Measurements from ENCODE around the gene CCDC183.
"Not testable (repeated sequence)": the region's sequence is repeated elsewhere in the genome, so short reads cannot be mapped to it uniquely, and the experiment has no call there.

Gene CCDC183

GRCh38 chr9:136803009-136803550, 6.9 kb downstream of the CCDC183 start:
- not testable (repeated sequence) for DNase-seq

- no peak for DNase-seq
These were observed 7.7 kb downstream of the CCDC183 start for GRCh38 chr9:136803551-136804508.

- DNase-seq: no peak
These were observed 8.5 kb downstream of the CCDC183 start for GRCh38 chr9:136804509-136805206.

GRCh38 chr9:136805207-136805740, 9.1 kb downstream of the CCDC183 start:
- no peak for DNase-seq

GRCh38 chr9:136806067-136806466, 9.9 kb downstream of the CCDC183 start:
- DNase-seq: no peak

- DNase-seq: no peak
These were observed 10.6 kb downstream of the CCDC183 start for GRCh38 chr9:136806631-136807201.

- peak; percentile 74 to 79 for DNase-seq
These were observed 11.3 kb downstream of the CCDC183 start, which contains the start of gene RABL6 for GRCh38 chr9:136807281-136808074. Gene RABL6, plus strand, starts transcription at chr9:136807948. Its CDS starts 249 bp downstream, at chr9:136808197.

- DNase-seq: peak; percentile 36 to 42
These were observed 12.1 kb downstream of the CCDC183 start for GRCh38 chr9:136808075-136808805.

- DNase-seq: no peak
These were observed 12.6 kb downstream of the CCDC183 start for GRCh38 chr9:136808806-136809158.

GRCh38 chr9:136814725-136815421, 18.7 kb downstream of the CCDC183 start:
- DNase-seq: no peak

GRCh38 chr9:136815422-136815782, 19.3 kb downstream of the CCDC183 start:
- DNase-seq: no peak

GRCh38 chr9:136820971-136821825, 25.1 kb downstream of the CCDC183 start:
- DNase-seq: no peak

GRCh38 chr9:136821826-136822544, 25.8 kb downstream of the CCDC183 start:
- DNase-seq: no peak

GRCh38 chr9:136823136-136824046, 27.3 kb downstream of the CCDC183 start:
- no peak for DNase-seq

- no peak for DNase-seq
These were observed 28.5 kb downstream of the CCDC183 start for GRCh38 chr9:136824496-136825225.

GRCh38 chr9:136825295-136826187, 29.4 kb downstream of the CCDC183 start:
- DNase-seq: no peak
